GM13977 (cell line): ENCODE results near the gene NT5DC2.

Experiments
- DNase-seq: peaks from one replicate; pipeline ENCODE4 v3.0.0; 2012; ENCODE audit warnings: low spot score
- CTCF ChIP-seq: IDR thresholded peaks from 2 replicates; pipeline ENCODE4 v1.5.1; 2012; ENCODE audit warnings: mild to moderate bottlenecking, control low read depth; ENCODE audit not compliant: insufficient read depth; ENCODE audit errors: extremely low read depth, missing control alignments
- in situ Hi-C: fragments of 300-500 bp; cut with MboI; formaldehyde crosslinking; loops from one replicate; pipeline ENCODE4 v1.12.0; 2022; ENCODE audit warnings: low sequenced_read_pairs, low pct_unique_long_range_greater_than_20kb, mixed read lengths, inconsistent platforms; ENCODE audit not compliant: unreplicated experiment

NT5DC2 gene

GRCh38 chr3:52561028-52561747, 27.5 kb upstream of the NT5DC2 start:
- in situ Hi-C loops, result no loop called here
- no peak for TF ChIP-seq CTCF
- no peak for DNase-seq

- in situ Hi-C loops, result no loop called here
- no peak for TF ChIP-seq CTCF
- no peak for DNase-seq
These were observed 24.8 kb upstream of the NT5DC2 start for GRCh38 chr3:52558436-52558835.

GRCh38 chr3:52557011-52557960, 23.6 kb upstream of the NT5DC2 start:
- in situ Hi-C loops, result no loop called here
- DNase-seq, result no peak
- TF ChIP-seq CTCF, result no peak

GRCh38 chr3:52555056-52555455, 21.4 kb upstream of the NT5DC2 start:
- in situ Hi-C loops, result no loop called here
- TF ChIP-seq CTCF, result no peak
- no peak for DNase-seq

- in situ Hi-C loops, result no loop called here
- no peak for DNase-seq
These were observed 20.5 kb upstream of the NT5DC2 start for GRCh38 chr3:52554026-52554755.

More at GRCh38 chr3:52554026-52554755, 20.5 kb upstream of the NT5DC2 start:
- TF ChIP-seq CTCF, result no peak
